ENCODE measurements around the gene RSBN1. TPM values are rescaled to one million over a fixed set of nuclear protein-coding genes. Genes with fewer than 3 reads are reported as not detected.
A peak's percentile ranks its signal among the peaks of the same experiment; 100 is the strongest.

Gene RSBN1
- total and polyA plus RNA-seq, 8 donors, result 3.5 to 13.6 (median 10.1) TPM

GRCh38 chr1:113836534-113836933 is 24.3 kb upstream of the RSBN1 start:
- no peak for TF ChIP-seq CTCF (IDR thresholded peaks at IDR 0.05)
- H3K27me3 ChIP-seq, result no peaks in the 10 kb centered on the region
- H3K27ac ChIP-seq, result no peak overlapping the region
- ATAC-seq (no peak), FAIRE-seq (no peak), DNase-seq (no peak)
- no peaks in the 10 kb centered on the region for H3K36me3 ChIP-seq
- H3K9me3 ChIP-seq, result no peaks in the 10 kb centered on the region
- WGBS, 2 donors, result 100% methylated on average over 1 of the region's 1 CpG
- no peak overlapping the region for H3K4me3 ChIP-seq
- intact Hi-C loops (cut with DNase I), result loop anchor here in 1 of 3 donors (10.0 kb wide), 1 partner anchor 68 kb away; the partner anchor contains the start of genes AP4B1 and DCLRE1B
- no peaks in the 10 kb centered on the region for H3K4me1 ChIP-seq

DNA sequence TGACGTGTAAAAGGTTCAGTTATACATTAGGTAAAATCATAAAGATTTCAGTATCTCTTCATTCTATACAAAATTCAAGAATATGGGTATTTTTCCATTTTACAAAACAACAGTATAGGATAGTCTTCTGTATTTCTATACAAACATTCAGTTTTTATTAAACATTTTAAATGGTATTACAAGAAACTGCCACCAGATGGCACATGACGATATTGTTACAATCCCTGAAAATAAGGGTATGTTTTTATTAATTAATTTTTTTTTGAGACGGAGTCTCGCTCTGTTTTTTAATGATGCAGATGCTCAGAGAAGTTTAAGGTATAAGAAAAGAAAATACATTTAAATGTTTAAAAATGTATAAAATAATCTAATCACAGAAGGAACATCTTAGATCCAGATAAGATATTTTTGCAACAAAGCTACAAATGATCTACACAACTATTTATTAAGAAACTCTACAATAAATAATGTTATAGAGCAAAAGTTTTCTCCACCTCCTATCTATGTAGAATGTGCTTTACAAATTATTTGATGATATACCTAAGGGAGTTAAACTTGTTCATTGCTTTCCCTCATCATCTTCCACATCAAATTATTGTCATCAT is 23.5 kb upstream of the RSBN1 start:
- WGBS, 2 donors, result 7% methylated on average over 4 of the region's 4 CpGs
- no peak overlapping the region for H3K27ac ChIP-seq
- peak; percentile 18 to 55 (median 36) for TF ChIP-seq CTCF (IDR thresholded peaks at IDR 0.05)
- H3K27me3 ChIP-seq, result no peaks in the 10 kb centered on the region
- H3K4me3 ChIP-seq, result no peak overlapping the region
- peak in 3 of 4 donors; percentile 54 to 63 (median 57) for ATAC-seq
- intact Hi-C loops (cut with DNase I), result loop anchor here in 1 of 3 donors (10.0 kb wide), 1 partner anchor 69 kb away; the partner anchor contains the start of genes AP4B1 and DCLRE1B
- H3K36me3 ChIP-seq, result no peaks in the 10 kb centered on the region
- FAIRE-seq, result peak; percentile 98
- no peaks in the 10 kb centered on the region for H3K4me1 ChIP-seq
- H3K9me3 ChIP-seq, result no peaks in the 10 kb centered on the region
- DNase-seq, result no peak

- Histone ChIP-seq H3K9me3 (no peaks in the 10 kb centered on the region), H3K4me1 (no peaks in the 10 kb centered on the region), H3K27me3 (no peaks in the 10 kb centered on the region), H3K36me3 (no peaks in the 10 kb centered on the region), H3K4me3 (no peak overlapping the region), H3K27ac (no peak overlapping the region)
- 87 to 93% methylated on average over 2 of the region's 2 CpGs for WGBS, 2 donors
- FAIRE-seq (no peak), ATAC-seq (no peak), DNase-seq (no peak)
- no peak for TF ChIP-seq CTCF (IDR thresholded peaks at IDR 0.05)
- intact Hi-C loops (cut with DNase I), result loop anchor here in 1 of 3 donors (10.0 kb wide), 1 partner anchor 70 kb away; the partner anchor contains the start of genes AP4B1 and DCLRE1B
Observed at GRCh38 chr1:113834716-113835115, 22.4 kb upstream of the RSBN1 start.

DNA sequence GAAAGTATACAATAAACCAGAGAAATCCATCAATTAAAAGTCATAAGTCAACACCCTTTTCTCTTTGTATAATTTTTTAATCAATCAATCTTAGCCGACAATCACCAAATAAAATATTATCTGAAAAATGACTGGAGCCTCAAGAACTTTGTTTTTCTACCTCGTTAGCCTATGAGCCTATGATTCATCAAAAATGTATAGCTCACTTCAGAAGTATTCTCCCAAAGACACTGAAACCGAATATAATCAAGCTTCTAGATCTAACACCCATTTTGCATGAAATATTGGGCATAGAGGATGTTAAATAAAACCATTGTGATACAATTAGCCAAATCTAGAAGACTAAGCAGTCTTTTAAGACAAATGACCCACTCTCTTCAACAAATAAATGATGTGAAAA is 17.8 kb upstream of the RSBN1 start:
- no peaks in the 10 kb centered on the region for H3K36me3 ChIP-seq
- no peak for FAIRE-seq
- intact Hi-C loops (cut with DNase I), result loop anchor here in 1 of 3 donors (10.0 kb wide), 1 partner anchor 75 kb away; the partner anchor contains the start of genes AP4B1 and DCLRE1B

More for the DNA sequence above, 17.8 kb upstream of the RSBN1 start:
- WGBS, 2 donors, result 60 to 63% methylated on average over 3 of the region's 3 CpGs
- H3K27ac ChIP-seq, result no peak overlapping the region
- no peak for ATAC-seq
- H3K4me1 ChIP-seq, result no peaks in the 10 kb centered on the region
- H3K4me3 ChIP-seq, result no peak overlapping the region
- no peak for TF ChIP-seq CTCF (IDR thresholded peaks at IDR 0.05)
- no peaks in the 10 kb centered on the region for H3K27me3 ChIP-seq
- no peak for DNase-seq
- H3K9me3 ChIP-seq, result no peaks in the 10 kb centered on the region
